Stimulated activated CD4-positive, alpha-beta T cell treated with anti-CD3 and anti-CD28 coated beads, Interleukin-4, amount 100 ng/mL, for 24 hours (primary cell): ENCODE measurements around the gene FGD4.

Source experiments
- DNase-seq: peaks from one replicate; pipeline ENCODE4 v3.0.0-alpha.2; 2020

FGD4 gene

DNA sequence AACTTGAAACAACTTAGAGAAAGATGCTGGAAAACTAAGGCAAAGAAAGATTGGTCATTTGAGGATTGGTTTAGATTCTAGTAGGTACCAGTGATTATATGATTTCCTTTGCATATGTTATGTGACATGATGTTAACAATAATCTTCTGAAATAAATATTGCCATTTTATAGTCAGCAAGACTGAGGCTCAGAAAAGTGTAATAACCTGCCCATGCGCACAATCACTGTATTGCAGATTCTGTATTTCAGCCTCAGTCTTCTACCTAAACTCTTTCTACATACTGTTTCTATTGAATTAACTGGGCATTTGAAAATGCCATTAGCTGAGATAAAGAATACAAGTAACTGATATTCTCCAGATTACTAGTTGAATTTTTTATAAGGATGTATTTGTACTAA is 61.3 kb downstream of the FGD4 start:
- no peak for DNase-seq

DNA sequence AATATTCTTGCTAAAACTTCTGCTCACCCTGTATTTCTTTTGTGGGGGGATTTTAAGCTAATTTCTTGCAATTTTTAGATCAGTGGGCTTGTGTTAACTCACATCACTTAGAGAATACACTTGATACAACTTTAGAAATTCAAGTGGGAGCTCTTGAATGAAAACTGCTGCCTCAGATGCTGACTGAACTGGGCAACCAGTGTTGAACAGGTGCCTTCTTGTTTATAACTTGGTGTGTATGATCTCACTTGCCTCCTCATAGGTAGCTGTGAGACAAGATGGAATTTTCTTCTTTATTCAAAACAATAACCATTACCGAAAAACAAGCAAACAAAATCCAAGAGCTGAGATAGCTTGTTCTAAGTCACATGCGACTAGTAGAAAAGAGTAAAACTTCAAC is 63.5 kb downstream of the FGD4 start:
- DNase-seq: no peak

DNA sequence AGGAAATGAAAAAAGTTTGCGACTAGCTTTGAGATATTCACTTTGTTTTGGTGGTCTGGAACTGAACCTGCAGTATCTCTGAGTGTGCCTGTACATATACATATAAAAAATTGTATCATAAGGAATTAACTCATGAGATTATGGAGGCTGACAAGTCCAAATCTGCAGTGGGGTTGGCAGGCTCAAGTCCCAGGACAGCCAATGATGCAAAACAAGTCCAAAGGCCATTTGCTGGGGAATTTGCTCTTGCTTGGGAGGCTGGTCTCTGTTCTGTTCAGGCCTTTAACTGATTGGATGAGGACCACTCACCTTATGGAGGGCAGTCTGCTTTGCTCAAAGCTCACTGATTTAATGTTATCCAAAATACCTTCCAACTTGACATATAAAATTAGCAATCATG is 66.8 kb downstream of the FGD4 start:
- no peak for DNase-seq

DNA sequence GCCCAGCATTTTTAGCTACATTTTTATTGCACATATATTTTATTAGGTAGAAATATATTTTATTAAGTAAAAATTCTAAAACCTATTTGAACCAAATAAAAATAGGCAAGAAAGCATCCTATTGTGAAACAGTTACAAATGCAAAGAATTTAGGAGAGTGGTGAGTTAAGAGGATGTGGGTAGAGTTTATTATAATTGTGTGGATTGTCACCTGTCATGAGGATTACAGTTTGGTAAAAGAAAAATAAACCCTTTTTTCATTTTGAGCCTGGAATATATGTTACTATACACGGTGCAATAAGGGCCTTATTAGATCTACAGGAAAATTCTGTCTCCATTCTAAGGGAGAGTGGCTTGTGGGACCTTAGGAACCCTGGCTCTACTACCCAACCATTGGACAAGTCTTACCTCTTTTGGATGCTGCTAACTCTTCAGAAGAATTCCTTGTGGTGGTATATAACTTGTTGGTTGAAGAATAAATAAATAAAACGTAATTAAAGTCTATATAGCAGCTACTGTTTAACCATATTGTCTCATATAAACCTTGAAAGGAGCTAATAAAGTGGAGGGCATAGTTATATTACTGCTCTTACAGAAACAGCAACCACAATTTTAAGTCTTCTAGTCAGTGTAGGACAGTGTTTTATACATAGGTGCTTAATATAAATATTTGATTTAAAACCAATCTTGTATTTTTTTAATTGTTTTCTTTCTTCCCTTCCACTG is 67.8 kb downstream of the FGD4 start:
- no peak for DNase-seq

DNA sequence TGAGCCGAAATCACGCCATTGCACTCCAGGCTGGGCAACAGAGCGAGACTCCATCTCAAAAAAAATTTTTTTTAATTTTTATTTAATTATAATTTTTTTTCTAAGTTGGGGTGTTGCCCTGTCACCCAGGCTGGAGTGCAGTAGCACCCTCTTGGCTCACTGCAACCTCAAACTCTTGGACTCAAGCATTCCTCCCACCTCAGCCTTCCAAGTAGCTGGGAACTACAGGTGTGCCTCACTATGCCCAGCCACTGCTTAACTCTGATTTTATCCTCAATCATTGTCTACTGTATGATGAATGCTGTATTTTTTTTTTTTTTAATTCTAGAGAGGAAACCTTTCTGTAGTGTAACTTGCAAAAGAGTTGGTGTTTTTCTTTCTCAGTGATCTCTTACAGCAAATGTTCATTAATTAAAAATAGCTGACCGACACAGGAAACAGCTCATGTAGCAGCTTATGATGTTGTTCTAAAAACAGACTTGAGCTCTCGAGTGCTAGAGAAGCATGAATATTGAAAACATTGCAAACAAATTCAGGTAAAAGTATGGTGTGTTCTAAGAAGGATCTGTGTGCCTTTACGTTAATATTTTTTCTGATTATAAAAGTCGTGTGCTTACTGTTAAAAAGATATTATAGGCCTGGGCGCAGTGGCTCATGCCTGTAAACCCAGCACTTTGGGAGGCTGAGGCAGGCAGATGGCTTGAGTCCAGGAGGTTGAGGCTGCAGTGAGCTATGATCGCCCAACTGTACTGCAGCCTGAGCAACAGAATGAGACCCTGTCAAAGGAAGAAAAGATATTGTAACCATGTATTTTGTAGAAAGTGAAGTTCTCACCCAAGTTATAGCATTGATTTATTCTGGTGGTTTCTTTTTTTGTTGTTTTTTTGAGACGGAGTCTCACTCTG is 68.9 kb downstream of the FGD4 start:
- DNase-seq: no peak

DNA sequence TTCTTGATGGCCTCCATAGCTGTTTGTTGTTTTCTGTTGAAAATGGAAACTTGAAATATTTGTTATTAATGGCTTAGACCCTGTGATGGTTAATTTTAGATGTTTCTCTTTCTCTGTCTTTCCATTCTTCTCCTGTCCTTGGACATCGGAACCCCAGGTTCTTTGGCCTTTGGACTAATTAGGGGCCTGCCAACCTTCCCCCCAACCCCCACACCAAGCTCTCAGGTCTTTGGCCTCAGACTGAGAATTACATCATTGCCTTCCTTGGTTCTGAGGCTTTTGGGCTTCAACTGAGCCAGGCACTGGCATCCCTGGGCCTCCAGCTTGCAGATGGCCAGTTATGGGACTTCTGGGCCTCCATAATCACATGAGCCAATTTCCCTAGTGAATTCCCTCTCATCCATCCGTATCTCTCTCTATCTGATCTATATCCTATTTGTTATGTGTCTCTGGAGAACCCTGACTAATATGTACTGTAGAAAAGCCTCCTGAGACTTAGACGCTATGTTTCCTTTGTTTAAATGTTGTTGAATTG is 71.6 kb downstream of the FGD4 start:
- DNase-seq: no peak

DNA sequence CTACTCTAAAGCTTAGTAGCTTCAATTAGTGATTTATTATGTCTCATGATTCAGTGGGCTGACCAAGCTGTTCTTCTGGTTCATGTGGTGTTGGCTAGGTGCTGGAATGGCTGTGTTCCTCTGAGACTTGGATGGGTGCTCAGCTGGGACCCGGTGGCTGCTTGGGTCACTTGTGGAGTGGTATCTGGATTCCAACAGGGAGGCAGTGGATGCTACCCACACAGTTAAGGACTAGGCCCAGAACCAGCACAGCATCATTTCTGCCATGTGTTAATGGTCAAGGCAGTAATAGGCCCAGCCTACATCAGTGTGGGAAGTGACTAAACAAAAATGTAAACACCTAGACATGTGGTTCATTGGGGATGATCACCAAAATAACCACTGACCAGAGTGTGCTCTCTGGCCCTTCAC is 72.2 kb downstream of the FGD4 start:
- DNase-seq: no peak

DNA sequence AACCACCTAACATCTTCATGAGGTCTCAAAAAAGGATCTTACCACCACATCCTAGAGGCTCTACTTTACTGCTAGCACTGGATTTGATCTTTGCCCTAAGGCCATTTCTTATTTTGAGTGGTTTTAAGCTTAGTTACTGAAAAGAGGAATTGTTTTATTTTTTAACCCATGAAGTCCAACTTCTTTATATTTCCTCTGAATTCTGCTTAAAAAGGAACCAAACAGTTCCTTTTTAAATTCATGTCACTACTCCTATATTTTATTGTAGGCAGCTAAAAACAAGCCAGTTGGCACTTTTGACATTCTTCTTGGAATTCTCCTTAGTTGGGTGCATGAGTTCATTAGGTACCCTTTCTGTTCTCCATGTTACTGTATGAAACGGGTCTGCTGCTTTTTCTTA is 76.4 kb downstream of the FGD4 start:
- no peak for DNase-seq

DNA sequence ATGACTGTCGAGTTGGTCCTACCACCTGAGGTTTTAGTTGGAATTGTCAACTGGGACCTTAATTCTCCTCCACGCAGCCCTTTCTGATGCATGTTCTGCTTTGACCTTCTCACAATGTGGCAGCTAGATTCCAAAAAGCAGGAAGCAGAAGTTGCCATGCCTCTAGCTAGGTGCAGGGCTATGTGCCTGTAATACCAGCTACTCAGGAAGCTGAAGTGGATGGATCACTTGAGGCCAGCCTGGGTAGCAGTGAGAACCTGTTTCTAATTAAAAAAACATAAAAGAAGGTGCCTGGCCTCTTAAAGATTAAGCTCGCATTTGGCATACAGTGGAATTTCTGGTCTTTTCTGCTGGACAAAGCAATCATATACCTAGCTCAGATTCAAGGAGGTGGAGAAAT is 77.1 kb downstream of the FGD4 start:
- no peak for DNase-seq

DNA sequence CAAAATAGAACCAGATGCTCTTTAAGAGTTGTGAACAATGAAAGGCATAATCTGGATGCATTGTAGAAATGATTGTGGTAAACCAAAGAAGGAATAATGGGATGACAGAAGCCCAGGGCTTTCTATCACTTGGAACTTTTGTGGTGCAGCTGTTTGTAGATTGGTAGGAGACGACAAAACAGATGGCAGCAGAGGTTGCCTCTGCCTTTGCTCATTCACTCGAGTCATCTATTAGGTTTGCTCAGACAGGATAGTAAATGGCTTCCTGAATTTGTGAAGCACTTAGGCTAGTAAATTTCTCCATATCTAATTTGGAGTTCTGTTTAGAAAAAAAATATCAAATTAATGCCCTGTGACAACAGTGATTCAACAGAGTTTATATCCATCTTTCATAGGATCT is 78.4 kb downstream of the FGD4 start:
- DNase-seq: no peak

DNA sequence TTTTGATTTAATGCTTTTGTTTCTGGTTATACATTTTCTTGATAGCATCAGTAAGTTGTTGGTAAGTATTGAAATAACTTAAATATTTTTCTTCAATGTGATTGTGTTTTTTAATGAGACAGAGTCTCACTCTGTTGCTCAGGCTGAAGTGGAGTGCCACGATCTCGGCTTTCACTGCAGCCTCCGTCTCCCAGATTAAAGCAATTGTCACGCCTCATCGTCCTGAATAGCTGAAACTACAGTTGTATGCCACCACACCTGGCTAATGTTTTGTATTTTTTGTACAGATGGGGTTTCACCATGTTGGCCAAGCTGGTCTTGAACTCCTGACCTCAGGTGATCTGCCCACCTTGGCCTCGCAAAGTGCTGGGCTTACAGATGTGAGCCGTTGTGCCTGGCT is 78.8 kb downstream of the FGD4 start:
- no peak for DNase-seq

DNA sequence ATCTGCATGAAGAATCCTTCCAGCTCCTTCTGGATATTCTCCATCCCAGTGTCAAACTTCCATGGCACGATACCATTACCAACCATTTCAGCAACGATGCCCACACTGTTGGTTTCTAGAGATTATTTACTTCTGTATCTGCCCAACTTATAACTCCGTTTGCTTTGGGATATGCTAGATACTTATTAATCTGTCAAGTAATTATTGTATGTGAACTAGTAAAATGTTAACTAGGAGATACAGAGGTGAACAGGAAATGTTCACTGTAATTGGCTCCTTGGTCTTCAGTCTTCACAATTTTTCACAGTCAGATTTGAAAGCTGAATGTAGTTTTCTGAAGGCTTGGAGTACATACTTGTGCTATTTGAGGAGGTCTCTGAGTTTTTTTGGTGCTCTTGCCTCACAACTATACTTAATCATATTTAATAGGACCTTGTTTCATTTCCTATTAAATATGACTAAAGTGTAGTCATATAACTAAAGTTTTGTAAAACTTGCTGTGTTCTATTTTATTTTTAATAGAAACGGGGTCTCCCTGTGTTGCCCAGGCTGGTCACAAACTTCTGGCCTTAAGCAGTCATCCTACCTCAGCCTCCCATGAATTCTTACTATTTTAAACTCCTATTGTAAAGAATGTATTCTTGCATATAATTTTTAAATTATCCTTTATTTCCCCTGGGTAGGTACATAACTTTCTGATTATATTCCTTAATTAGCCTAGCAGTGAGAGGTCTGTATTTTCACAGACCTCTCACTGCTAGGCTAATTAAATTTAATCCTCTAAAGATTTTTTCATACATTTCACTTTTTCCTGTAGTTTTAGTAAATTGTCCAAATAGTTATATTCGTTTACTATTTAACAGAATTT is 79.7 kb downstream of the FGD4 start:
- DNase-seq: no peak

DNA sequence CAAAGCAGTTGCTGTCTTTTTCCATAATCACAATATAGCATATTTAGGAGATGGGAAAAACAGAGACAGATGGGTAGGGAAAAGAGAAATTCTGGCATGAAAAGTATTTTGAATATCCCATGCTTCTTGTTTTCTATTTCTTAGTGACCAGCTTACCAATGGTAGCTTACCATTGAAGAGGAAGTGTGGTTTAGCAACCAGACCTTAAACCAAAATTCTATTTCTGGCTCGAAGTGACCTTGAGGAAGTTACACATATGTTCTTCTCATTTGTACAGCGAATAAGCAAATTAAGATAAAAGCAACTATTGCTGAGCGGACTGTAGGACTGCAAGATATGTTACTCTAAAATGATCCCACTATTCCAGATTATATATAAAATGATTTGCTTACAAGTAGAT is 82.9 kb downstream of the FGD4 start:
- DNase-seq: no peak

DNA sequence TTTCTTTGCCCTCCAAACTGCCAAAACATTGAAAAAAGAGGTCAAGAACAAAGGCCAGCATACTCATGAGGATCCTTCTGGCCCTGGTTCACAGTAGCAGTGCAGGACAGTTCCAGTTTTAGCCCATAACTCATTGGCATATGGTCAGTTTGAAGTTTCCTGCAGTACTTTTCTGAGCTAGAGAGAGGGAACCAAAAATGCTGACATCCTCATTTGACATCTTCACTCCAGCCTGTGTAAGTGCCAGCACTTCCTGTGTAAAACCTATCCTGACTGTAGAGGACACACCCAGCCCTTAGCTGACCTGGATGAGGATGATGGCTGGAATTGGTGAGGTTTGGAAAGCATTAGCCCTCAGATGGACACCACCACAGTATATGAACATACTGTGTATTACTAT is 84.1 kb downstream of the FGD4 start:
- DNase-seq: no peak

DNA sequence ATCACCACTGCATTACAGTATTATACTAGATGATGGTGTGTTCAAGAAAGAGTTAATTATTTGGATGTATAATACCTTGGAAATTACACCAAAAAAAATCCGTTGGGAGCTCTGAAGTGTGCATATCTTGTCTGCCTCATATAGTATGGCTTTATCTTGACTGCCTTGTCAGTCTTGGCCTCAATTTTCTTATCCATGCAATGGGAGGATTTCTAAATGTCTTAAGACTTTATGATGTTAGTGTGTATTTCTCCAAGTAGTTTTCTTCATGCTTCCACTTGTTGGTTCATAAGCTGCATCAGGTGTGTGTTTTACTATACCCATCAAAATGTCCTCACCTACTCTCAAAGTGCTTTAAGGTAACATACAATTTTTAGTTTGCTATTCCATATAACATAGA is 84.6 kb downstream of the FGD4 start:
- DNase-seq: no peak

DNA sequence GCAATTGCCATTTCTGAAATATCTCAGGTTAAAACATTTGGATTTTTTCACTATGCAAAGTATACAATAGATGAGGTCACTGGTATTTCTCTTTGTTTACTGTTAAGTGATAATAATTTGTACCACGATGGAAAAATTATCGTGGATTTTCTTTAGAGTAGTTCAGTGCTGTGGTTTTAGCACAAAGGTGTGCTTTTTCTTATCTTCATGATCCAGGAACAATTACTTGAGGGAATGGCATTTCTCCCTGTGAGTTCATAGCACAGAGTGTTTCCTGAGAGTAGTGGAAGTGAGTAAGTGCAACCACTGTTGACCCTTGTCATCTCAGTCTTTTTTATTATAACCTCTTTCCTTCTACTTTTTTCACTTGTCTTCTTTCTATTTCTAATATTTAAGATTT is 86.8 kb downstream of the FGD4 start:
- DNase-seq: no peak

DNA sequence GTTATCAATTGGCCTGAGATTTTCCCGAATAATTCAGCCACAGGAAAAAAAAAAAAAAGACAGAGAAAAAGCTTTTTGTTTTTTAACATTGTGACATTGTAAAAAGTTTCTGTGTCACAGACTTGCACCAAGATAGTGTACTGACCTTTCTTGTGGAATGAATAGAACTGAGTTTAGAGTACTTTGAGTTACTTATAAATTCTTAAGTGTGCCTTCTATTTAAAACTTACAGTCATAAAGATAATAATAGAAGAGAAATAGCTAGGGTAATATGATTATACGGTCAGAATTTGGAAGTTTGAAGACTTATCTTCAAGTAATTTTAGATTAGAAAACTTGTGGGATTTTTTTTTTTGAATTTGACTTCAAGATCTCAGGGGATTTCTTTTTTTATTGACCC is 88.8 kb downstream of the FGD4 start:
- DNase-seq: no peak

DNA sequence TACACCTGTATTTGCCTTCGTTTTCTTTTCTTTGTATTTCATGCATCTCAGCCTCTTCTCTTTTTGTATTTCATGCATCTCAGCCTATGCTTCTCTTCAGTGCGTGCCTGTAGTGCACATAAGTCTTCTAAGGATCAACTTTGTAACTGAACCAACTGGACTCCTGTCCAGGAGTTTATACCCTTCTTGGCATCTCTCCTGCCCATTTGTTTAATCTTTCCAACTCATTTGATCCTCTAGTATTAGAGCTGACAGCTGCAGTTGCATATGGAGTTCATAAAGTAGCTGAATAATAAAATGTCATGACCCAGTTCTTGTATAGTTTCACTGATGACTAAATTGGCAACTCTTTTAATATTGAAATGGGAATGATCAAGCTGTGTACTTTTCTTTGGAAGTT is 89.7 kb downstream of the FGD4 start:
- no peak for DNase-seq

DNA sequence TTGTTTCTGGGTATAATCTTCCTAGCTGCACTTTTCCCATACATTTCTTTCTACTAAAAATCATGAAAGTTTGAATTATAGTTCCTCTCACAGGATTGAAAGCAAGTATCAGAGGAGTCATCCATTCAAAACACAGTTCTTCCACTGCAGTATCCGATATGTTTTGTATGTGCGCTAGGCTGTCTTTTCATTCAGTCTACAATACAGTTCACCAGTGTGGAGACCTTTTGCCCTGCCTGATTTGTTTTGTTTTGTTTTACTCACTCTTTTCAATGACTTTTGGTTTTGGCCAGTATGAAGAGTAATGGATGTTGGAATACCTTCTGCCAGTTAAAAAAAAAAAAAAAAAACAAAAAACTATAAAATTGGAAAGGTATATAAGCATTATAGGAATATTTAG is 91.4 kb downstream of the FGD4 start:
- DNase-seq: no peak

DNA sequence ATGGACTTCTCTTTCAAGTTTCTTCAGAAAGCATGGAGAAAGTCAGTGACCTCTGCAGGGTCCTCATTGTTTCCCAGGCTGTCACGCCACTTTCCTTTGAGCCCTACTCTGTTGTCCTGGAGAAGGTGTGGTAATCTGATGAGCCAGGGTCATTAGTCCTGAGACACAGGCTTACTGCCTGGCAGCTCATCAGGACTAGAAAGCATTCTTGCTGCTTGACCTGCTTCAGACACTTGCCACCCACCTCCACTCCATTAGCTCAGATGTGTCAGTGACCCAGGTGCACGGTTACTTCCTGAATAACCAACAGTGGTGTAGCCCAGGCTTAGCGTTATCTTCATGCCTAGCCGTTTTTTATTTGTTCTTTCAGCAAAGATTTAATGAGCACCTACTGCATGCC is 93.9 kb downstream of the FGD4 start:
- DNase-seq: no peak

DNA sequence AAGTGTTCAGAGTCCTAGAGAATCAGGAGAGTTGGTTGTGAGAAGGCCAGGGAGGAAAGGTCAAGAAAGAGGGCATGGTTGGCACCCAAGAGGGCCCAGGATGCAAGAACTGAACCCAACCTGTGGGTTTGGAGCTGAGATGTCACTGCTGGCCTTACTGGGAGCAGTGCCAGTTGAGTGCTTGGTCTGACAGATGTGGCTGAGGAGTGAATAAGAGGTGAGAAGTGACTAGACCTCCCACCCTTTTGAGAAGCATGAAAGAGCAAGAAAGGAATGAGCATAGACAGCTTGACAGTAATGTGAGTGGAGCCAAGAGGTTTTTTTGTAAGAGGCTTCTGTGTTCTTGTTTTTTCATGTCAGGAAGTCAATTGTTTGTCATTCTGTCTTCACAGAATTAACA is 95.3 kb downstream of the FGD4 start:
- DNase-seq: no peak

DNA sequence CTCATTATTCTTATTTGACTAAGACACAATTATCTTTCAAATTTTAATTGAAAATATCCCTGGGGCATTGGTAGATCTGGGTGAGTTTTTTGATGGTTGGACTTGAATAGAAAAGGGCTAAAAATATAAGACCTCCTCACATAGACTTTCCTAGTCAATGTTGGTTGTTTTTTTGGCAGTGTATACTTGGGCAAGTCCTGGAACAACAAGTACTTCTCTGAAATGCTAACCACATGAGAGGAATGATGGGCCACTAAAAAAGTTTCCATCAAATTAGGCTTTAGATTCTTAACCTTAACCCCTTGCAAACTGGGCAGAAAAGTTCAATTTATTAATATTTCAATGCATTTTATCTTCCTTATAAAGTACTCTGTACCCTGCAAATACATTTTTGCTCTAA is 97.6 kb downstream of the FGD4 start:
- DNase-seq: no peak

DNA sequence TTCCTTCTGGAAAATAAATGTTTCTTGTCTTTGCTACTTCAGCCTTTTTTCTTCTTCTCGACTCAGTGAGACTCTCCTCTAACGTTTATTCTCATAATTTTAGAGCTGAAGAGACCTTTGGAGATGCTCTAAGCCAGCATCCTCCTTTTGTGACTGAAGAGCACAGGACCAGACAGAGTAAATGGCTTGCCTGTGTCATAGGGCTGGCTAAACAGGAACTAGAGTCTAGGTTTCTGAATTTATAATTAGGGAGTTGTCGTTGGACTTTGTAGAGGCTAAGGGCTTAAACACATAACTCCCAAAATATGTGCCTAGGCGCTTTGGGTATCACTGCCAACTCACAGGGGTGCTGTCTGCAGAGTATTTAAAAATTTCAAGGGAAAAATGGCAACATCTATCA is 98.5 kb downstream of the FGD4 start:
- no peak for DNase-seq
